HepG2 (cell line): ENCODE results near the gene RPL35. TPM values are rescaled to one million over a fixed set of nuclear protein-coding genes. Genes with fewer than 3 reads are reported as not detected.
A peak's percentile ranks its signal among the peaks of the same experiment; 100 is the strongest.

ENCODE experiments used
- HNF1B ChIP-seq: sonication (generic); formaldehyde crosslinking; IDR thresholded peaks from 2 replicates; pipeline ENCODE4 v1.5.1; 2020; ENCODE audit warnings: mild to moderate bottlenecking, moderate library complexity, missing genetic modification reagents
- PHF8 ChIP-seq: sonication (generic); formaldehyde crosslinking; IDR thresholded peaks from 2 replicates; pipeline ENCODE4 v1.5.0; 2020; ENCODE audit warnings: missing genetic modification reagents
- PTBP1 ChIP-seq: fragments of 200-400 bp; formaldehyde crosslinking; IDR thresholded peaks from 2 replicates; pipeline ENCODE4 v1.6.1; 2018; ENCODE audit warnings: low read length, low read depth; ENCODE audit not compliant: poor library complexity, severe bottlenecking
- SIX4 ChIP-seq: sonication (generic); formaldehyde crosslinking; IDR thresholded peaks from 2 replicates; pipeline ENCODE4 v1.4.0; 2020; ENCODE audit warnings: missing genetic modification reagents
- SMAD9 ChIP-seq: sonication (generic); formaldehyde crosslinking; IDR thresholded peaks from 2 replicates; pipeline ENCODE4 v1.5.1; 2020; ENCODE audit warnings: mild to moderate bottlenecking, missing genetic modification reagents
- STAT5B ChIP-seq: sonication (generic); formaldehyde crosslinking; IDR thresholded peaks from 2 replicates; pipeline ENCODE4 v1.4.0; 2020; ENCODE audit warnings: missing genetic modification reagents
- ZBTB8A ChIP-seq: sonication (generic); formaldehyde crosslinking; IDR thresholded peaks from 2 replicates; pipeline ENCODE4 v1.4.0; 2020; ENCODE audit warnings: mild to moderate bottlenecking, low read depth, missing genetic modification reagents, borderline replicate concordance
- ZFP37 ChIP-seq: sonication (generic); formaldehyde crosslinking; IDR thresholded peaks from 2 replicates; pipeline ENCODE4 v1.4.0; 2020; ENCODE audit warnings: missing genetic modification reagents, borderline replicate concordance
- ZNF18 ChIP-seq: sonication (generic); formaldehyde crosslinking; IDR thresholded peaks from 2 replicates; pipeline ENCODE4 v1.8.0; 2022; ENCODE audit warnings: mild to moderate bottlenecking, missing genetic modification reagents; ENCODE audit not compliant: insufficient replicate concordance
- ZNF207 ChIP-seq: fragments of 450-650 bp; IDR thresholded peaks from 2 replicates; pipeline ENCODE4 v1.6.1; 2016; ENCODE audit warnings: antibody characterized with exemption, borderline replicate concordance
- ZNF225 ChIP-seq: sonication (generic); formaldehyde crosslinking; IDR thresholded peaks from 2 replicates; pipeline ENCODE4 v1.4.0; 2020; ENCODE audit warnings: mild to moderate bottlenecking, missing genetic modification reagents
- ZNF260 ChIP-seq: sonication (generic); formaldehyde crosslinking; IDR thresholded peaks from 2 replicates; pipeline ENCODE4 v1.4.0; 2020; ENCODE audit warnings: missing genetic modification reagents, low read depth, mild to moderate bottlenecking, borderline replicate concordance
- ZNF264 ChIP-seq: sonication (generic); formaldehyde crosslinking; IDR thresholded peaks from 2 replicates; pipeline ENCODE4 v1.4.0; 2020; ENCODE audit warnings: missing genetic modification reagents
- ZNF343 ChIP-seq: sonication (generic); formaldehyde crosslinking; IDR thresholded peaks from 2 replicates; pipeline ENCODE4 v1.4.0; 2020; ENCODE audit warnings: mild to moderate bottlenecking, missing genetic modification reagents
- ZNF510 ChIP-seq: sonication (generic); formaldehyde crosslinking; IDR thresholded peaks from 2 replicates; pipeline ENCODE4 v1.4.0; 2020; ENCODE audit warnings: low read depth, mild to moderate bottlenecking, missing genetic modification reagents
- ZNF589 ChIP-seq: sonication (generic); formaldehyde crosslinking; conservative IDR thresholded peaks from 2 replicates; pipeline ENCODE4 v1.8.0; 2022; ENCODE audit warnings: mild to moderate bottlenecking, moderate library complexity, missing genetic modification reagents
- ZNF816 ChIP-seq: sonication (generic); formaldehyde crosslinking; IDR thresholded peaks from 2 replicates; pipeline ENCODE4 v1.8.0; 2022; ENCODE audit warnings: missing genetic modification reagents, mild to moderate bottlenecking, borderline replicate concordance
- ZSCAN20 ChIP-seq: sonication (generic); formaldehyde crosslinking; IDR thresholded peaks from 2 replicates; pipeline ENCODE4 v1.4.0; 2020; ENCODE audit warnings: missing genetic modification reagents, mild to moderate bottlenecking, borderline replicate concordance
- polyA plus RNA-seq, 8 experiments: library from polyadenylated mRNA; depleted of rRNA in 3 of 8; stranded (reverse) in 7 of 8; unstranded in 1 of 8; fragments of >200 nt; fragmentation: Illumina TruSeq in 4 of 8; extraction: Trizol in 4 of 8; gene quantifications; 2 replicates each; pipeline versions ENCODE4 v1.2.1 to v1.2.3, GENCODE V29; 2011 to 2016; ENCODE audit warnings: low read depth in 4 of 8, missing spikeins in 1 of 8, mixed read lengths in 1 of 8; ENCODE audit not compliant: insufficient read depth in 1 of 8
- total RNA-seq, 5 experiments: library from RNA; depleted of rRNA; stranded (reverse); fragments of >200 nt; fragmentation: Illumina TruSeq; extraction: Trizol; gene quantifications; 2 replicates each; pipeline ENCODE4 v1.2.3, GENCODE V29; 2016; ENCODE audit warnings: low read depth in 1 of 5
- TF ChIP-seq, protein P1 (sequence below): sonication (generic); formaldehyde crosslinking; IDR thresholded peaks from 2 replicates; pipeline ENCODE4 v1.5.1; 2020; ENCODE audit warnings: mild to moderate bottlenecking, missing genetic modification reagents, borderline replicate concordance

RPL35 gene
- total and polyA plus RNA-seq, 2 of the 13 experiments (the other 11 are each of a cell fraction or from before 2014, with no cell fraction given) = 2,153 to 2,935 TPM

- TF ChIP-seq, protein P1, sequence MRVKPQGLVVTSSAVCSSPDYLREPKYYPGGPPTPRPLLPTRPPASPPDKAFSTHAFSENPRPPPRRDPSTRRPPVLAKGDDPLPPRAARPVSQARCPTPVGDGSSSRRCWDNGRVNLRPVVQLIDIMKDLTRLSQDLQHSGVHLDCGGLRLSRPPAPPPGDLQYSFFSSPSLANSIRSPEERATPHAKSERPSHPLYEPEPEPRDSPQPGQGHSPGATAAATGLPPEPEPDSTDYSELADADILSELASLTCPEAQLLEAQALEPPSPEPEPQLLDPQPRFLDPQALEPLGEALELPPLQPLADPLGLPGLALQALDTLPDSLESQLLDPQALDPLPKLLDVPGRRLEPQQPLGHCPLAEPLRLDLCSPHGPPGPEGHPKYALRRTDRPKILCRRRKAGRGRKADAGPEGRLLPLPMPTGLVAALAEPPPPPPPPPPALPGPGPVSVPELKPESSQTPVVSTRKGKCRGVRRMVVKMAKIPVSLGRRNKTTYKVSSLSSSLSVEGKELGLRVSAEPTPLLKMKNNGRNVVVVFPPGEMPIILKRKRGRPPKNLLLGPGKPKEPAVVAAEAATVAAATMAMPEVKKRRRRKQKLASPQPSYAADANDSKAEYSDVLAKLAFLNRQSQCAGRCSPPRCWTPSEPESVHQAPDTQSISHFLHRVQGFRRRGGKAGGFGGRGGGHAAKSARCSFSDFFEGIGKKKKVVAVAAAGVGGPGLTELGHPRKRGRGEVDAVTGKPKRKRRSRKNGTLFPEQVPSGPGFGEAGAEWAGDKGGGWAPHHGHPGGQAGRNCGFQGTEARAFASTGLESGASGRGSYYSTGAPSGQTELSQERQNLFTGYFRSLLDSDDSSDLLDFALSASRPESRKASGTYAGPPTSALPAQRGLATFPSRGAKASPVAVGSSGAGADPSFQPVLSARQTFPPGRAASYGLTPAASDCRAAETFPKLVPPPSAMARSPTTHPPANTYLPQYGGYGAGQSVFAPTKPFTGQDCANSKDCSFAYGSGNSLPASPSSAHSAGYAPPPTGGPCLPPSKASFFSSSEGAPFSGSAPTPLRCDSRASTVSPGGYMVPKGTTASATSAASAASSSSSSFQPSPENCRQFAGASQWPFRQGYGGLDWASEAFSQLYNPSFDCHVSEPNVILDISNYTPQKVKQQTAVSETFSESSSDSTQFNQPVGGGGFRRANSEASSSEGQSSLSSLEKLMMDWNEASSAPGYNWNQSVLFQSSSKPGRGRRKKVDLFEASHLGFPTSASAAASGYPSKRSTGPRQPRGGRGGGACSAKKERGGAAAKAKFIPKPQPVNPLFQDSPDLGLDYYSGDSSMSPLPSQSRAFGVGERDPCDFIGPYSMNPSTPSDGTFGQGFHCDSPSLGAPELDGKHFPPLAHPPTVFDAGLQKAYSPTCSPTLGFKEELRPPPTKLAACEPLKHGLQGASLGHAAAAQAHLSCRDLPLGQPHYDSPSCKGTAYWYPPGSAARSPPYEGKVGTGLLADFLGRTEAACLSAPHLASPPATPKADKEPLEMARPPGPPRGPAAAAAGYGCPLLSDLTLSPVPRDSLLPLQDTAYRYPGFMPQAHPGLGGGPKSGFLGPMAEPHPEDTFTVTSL = no peak
- no peak; the same call in 1 of the 2 replicates for TF ChIP-seq ZNF589 (CRISPR knock-in tag)
- no peak for TF ChIP-seq ZNF18 (CRISPR knock-in tag)
- no peak for TF ChIP-seq ZNF510 (CRISPR knock-in tag)
- TF ChIP-seq ZNF260 (CRISPR knock-in tag) = peak; percentile 49; the same call in 1 of the 2 replicates
- no peak for TF ChIP-seq ZNF225
- TF ChIP-seq ZNF343 = no peak; the same call in 1 of the 2 replicates
- peak; percentile 96 for TF ChIP-seq HNF1B (CRISPR knock-in tag)
- peak; percentile 93 for TF ChIP-seq PHF8 (CRISPR knock-in tag)
- no peak for TF ChIP-seq STAT5B
- peak; percentile 76 for TF ChIP-seq ZNF264
- TF ChIP-seq ZNF816 = peak; percentile 58
- TF ChIP-seq SIX4 = no peak
- TF ChIP-seq SMAD9 (CRISPR knock-in tag) = no peak
- no peak for TF ChIP-seq PTBP1
- TF ChIP-seq ZBTB8A = no peak
- TF ChIP-seq ZSCAN20 (CRISPR knock-in tag) = peak; percentile 88
- 0 out of 2 replicates have a peak, but pooled peaks have one; percentile 11 for TF ChIP-seq ZFP37 (CRISPR knock-in tag)
- no peak for TF ChIP-seq ZNF207
Measured at GRCh38 chr9:124861342-124862229, at the start of gene RPL35, which contains the start of gene ARPC5L (continued).
